Activated CD8-positive, alpha-beta memory T cell treated with anti-CD3 and anti-CD28 coated beads for 4 hours (primary cell): Measurements from ENCODE around the gene POLA1.

Source experiments
- DNase-seq, 2 donors: peaks; one replicate each; pipeline ENCODE4 v3.0.0-alpha.2; 2020; ENCODE audit warnings: low read depth in 2 of 2

The POLA1 gene

GRCh38 chrX:24969812-24970211 lies 276.1 kb downstream of the POLA1 start:
- no peak for DNase-seq

- DNase-seq = no peak
Measured at GRCh38 chrX:24979081-24979480, 285.4 kb downstream of the POLA1 start.

- DNase-seq = no peak
Measured at GRCh38 chrX:24981030-24981429, 287.3 kb downstream of the POLA1 start.

- no peak for DNase-seq
Measured at GRCh38 chrX:24982306-24982965, 288.7 kb downstream of the POLA1 start.

GRCh38 chrX:24983931-24984330 lies 290.2 kb downstream of the POLA1 start:
- DNase-seq = no peak

DNA sequence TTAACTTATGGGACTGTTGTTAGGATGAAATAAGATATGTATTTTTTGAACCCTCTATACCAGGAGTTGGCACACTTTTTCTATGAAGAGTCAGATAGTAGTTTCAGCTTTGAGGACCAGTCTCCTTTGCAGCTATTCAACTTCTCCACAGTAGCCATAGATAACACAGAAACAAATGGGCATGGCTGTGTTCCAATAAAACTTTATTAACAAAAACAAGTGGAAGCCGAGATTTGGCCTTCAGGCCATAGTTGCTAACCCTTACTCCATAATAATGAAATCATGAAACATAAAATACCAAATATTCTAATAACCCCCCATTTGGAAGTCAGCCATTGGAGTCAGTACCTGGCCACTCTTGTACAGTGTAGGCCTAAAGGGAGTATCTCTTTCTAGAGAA lies 291.4 kb downstream of the POLA1 start:
- no peak for DNase-seq

GRCh38 chrX:24987731-24988130 lies 294.0 kb downstream of the POLA1 start:
- DNase-seq = no peak

GRCh38 chrX:24988314-24988713 lies 294.6 kb downstream of the POLA1 start:
- DNase-seq = no peak

- no peak for DNase-seq
Measured at GRCh38 chrX:24990535-24990934, 296.8 kb downstream of the POLA1 start.

GRCh38 chrX:24993879-24994278 lies 300.2 kb downstream of the POLA1 start:
- no peak for DNase-seq

DNA sequence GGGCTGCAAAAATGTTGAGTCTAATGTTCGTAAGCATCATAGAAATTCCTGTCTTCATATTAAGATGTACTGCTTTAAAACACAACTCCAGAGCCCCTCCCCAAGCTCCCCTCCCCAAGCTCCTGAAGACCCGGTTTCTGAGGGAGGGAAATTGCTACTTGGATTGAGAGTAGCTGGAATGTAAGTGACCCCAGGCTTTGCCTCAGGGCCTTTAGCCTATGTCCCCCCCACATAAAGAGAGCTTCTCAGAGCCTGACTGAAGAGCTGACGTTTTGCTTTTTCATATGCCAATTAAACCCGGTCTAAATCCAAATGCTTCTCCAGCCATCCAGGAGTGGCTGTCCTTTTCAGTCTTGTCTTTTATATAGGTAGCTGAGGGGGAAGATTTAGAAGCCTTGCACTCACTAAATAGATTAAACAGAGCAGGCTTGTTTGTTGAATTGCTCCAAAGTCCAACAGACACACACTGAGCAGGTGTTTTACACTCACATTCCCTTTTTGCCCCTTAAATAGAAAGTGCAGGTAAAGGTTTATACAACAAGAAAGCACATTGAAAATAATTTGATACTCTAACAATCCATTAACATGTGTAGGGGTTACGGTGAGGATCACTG lies 302.5 kb downstream of the POLA1 start:
- no peak for DNase-seq

- DNase-seq = no peak
Measured at GRCh38 chrX:24999511-24999910, 305.8 kb downstream of the POLA1 start.

DNA sequence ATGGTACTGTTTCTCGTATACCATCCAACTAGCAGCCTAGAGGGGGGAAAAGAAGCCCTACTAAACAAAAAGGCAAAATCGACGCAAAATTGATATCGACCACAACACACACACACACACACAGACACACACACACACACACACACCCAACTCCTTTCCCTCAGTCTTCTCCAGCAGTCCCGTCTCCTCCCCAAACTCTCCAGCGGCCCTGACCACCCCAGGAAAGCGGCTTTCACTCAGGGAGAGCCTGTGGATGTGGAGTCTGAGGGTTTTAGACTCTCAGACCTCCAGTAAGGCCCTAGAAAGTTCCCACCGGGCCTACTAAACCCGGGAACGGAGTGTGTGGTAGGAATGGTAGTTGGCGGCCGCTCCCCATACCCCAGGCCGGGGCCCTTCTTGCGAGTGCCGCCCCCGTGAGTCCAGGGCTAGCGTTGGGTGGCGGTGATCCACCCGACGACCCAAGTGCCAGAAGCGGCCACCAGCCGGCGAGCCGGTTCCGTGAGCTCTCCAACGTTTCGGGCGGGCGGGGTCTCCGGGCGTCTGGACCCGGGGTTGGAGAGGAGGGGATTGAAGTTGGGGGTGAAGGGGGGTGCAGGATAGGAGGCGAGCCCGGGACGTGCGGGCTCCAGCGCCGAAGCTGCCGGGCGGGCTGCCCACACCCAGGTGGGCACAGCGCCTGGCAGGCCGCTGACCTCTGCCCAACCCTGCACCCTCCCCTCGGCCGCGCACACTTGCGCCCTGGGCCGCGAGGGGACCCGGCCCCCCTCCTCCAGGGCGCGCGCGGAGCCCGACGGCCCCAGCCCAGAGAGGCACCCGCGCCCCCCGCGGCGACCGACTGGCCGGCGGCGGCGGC lies 308.3 kb downstream of the POLA1 start:
- no peak for DNase-seq

- DNase-seq = no peak
Measured at GRCh38 chrX:25002661-25003020, 308.9 kb downstream of the POLA1 start.

- no peak for DNase-seq
Measured at GRCh38 chrX:25003066-25003849, 309.5 kb downstream of the POLA1 start.

DNA sequence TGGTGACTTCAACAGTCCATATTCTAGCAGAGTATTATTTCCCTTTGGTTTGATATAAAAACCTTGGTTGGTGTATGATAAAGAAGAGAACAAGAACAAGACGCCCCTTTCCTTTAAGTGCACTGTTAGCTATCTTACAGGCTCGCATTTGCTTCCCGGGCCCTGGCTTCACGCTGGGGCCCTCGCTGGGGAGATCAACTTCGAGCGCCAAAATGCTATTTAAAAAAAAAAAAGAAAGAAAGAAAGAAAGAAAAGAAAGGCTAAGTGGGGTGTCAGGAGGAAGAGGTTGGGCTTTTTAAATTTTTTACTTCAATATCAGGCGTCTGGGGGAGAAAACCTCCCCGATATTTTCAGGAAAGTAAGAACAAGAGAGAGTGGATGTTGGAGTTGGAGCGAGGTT lies 310.3 kb downstream of the POLA1 start:
- no peak for DNase-seq

DNA sequence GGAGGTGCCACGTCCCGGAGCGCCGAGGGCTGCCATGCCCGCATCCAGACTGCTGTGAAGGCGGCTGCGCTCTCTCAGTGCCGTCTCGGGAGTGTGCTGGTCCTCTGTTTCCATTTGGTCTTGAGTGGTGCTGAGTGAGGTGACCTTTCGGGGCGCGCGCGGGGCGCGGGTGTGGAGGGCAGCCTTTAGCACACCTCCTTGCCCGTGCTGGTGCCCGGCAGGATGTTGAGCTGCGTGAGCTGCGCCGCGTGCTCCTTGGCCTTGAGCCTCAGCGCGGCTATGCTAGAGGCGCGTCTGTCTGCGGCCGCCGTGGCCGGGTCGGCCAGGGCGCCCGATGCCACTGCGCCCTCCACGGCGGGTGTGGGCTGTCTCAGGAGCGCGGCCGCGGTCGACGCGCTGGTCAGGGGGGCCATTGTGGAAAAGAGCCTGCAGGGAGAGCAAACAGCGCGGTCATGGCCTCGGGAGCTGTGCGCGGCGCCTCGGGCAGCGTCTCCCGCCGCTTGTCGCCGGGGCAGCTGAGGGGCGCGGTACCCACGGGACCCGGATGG lies 310.8 kb downstream of the POLA1 start:
- no peak for DNase-seq

GRCh38 chrX:25005034-25005381 lies 311.3 kb downstream of the POLA1 start:
- no peak for DNase-seq

DNA sequence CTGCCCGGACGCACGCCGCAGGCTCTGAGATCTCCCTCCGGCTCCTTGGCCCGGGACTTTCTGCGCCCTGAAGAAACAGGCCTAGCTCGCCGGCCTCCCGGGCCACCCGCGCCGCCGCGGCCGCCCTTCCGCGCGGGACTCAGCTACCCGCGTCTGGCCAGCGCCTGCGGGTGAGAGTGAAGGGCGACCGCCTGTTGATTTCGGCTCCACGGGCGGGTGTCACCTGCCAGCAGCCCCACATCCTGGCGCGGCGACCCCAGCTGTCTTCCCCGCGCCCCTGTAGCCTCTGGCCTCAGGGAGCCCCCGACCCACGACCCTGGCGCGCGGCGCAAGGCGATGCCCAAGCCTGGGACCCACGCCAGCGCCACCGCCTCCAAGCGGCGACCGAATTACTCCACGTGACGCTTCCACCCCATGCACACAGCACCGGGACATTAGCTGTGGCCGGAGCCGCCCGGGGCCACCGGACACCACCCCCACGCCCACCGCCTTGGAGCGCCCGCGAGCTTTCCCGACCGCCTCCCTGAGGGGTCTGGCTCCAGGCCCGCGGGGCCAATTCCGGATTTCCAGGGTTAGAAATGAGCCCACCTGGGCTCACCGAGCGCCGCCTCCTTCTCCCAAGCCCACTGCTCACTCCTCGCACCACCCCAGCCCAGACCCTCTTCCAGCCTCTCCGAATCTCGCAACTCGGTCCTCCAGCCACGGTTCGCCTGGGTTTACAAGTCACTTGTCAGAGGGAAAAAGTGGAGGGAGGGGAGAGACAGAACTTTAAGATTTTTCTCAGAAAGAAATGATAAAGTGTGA lies 311.9 kb downstream of the POLA1 start:
- no peak for DNase-seq

- no peak for DNase-seq
Measured at GRCh38 chrX:25006586-25007058, 312.9 kb downstream of the POLA1 start.
